ENCODE measurements around the gene CDH13.
"Not testable (repeated sequence)": the region's sequence is repeated elsewhere in the genome, so short reads cannot be mapped to it uniquely, and the experiment has no call there.

CDH13 gene

DNA sequence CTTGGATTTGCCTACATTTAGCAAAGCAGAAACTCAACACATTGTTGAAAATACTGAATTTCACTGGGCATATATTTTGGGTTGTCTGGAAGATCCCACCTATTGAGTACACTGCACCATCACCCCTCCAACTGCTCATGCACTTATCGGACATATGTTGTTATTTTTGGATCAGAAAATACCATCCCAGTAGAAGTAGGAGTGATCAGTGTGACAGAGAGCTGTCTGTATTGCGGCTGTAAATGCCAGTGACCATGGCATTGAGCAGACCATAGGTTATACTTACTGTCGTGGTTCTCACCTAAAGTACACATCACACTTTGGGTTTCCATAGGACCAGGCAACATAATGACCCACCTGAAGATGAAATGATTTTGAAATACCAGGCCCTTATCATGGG, 264.7 kb downstream of the CDH13 start:
- no peak for DNase-seq (ENCODE audit: low read depth)

DNA sequence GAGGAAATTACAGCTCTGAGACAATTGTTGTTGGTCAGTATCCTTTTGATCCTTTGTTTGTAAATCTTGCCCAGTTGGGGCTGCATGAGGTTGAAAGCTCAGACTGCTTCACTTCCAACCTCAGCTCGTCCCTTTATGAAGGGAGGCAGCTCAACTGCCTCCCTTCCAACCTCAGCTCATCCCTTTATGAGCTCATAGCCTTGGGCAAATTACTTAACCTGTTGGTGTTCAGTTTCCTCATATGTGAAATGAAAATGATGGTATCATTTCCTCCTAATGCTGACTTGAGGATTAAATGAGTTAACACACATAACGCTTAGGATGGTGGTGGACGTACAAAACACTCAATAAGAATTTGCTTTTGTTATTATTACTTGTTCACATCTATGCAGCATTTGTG, 265.1 kb downstream of the CDH13 start:
- no peak for DNase-seq (ENCODE audit: low read depth)

DNA sequence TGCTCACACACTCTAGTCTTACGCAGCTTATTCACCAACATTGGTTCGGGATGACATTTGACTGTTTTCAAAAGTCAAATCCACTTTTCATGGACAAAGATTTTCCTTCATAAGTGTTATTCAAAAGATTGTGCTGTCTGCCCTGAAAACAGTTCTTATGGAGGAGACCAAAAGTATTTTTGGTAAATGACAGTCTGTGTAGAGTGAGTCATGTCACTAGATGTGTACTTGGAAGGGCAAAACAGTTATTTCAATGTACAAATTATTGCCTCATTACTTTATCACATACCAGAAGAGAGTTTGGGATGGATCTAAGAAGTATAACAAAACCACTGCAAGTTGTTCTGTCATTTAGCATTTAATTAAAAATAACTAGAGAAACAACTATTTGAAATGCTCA, 265.6 kb downstream of the CDH13 start:
- DNase-seq (ENCODE audit: low read depth), result no peak

DNA sequence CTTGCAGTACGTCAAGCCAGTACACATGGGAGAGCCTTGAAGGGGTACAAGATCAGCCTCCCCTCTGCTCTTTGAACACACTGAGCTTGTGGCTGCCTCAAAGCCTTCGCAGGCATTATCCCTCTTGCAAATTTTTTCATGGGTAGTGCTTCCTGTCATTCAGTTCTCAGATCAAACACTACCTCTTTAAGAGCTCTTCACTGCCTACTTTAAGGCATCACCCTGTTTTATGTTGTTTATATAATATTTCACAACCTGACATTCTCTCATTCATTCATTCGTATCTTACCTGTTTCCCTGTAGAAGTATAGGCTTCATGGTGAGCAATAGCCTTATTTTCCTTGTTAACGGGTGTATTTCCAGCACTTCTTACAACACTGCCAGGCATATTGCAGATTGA, 269.1 kb downstream of the CDH13 start:
- DNase-seq (ENCODE audit: low read depth), result no peak

DNA sequence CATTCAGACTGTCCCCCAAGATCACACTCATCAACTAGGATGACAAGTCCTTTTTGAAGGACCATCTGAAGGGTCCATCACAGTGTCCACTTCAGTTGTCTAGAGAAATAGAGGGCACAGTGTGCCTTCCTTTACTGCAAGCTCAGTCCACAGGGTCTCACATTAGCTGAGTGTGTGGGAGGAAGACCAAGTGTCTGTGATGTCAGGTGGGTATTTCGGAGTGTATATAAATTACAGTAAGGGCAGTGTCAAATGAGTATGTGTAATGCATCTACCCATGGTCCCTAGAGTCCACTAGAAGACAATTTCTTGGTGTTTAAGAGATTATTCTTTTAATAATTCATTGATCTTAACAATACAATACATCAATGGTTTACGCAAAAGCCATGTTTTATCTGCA, 272.2 kb downstream of the CDH13 start:
- DNase-seq (ENCODE audit: low read depth), result no peak

DNA sequence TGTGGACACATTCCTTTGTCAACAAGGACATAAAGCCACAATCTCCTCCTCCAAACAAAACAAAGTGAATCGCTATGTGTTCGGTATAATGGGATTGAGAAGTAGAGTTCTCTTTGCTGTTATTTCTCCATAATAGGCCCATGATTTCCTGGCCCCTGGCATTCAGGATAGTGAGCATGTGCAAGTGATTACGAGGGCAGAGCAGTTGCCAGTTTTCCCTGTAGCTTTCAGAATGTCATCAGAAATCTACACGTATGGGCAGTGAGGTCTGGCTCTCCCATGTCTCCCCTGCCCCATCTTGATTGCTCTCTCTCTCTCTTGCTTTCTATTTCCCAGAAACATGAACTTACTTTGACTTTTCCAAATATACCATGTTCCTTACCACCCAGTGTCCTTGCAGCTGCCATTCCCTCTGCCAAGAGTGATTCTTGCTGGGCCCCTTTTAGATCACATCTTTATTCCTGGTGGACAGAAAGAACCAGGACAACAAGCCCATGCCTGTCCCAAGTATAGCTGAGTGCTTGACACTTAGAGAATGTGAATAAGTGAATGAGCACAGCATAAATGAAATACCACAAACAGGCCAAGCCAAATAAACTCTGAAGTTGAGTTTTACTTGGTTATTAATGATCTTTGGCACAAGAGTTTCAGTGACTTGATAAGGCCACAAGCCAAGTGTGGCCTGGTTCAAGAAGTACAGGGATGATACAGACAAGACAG, 273.1 kb downstream of the CDH13 start:
- no peak for DNase-seq (ENCODE audit: low read depth)

DNA sequence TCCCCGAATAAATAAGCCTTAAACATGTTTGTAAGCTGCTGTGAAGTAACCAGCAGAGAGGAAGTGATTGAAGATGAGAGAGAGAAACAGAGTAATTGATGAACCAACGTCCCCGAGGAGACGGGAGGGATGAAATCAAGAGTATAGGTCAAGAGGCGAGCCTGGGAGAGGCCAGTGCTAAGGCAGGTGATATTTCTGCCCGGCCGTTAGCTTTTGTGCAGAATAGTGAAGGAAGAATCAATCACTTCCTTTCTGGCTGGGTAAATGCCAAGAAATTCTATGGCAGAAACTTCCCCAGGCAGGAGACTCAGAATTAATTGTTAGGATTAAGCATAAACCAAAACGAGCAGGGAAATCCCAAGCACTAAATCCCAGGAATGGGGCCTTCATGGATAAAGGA, 273.8 kb downstream of the CDH13 start:
- DNase-seq (ENCODE audit: low read depth), result no peak

DNA sequence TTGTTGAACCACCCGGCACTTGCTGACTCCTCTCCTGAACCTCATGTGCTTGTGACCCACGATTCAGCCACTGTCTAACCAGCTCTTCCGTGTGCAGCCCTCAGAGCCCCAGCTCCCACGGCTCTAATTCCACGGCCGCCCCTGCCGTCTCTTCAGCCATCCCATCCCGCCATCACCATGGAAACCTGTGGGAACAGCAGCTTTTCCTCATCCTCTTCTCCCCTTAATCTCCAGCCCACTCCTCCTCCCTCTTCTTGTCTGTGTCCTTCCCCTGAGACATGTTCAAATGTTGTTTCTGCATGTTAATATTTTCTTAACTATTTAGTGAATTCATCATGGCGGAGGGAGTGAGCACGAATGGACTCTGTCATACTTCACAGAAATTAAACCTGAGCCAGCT, 285.2 kb downstream of the CDH13 start:
- DNase-seq (ENCODE audit: low read depth), result no peak

DNA sequence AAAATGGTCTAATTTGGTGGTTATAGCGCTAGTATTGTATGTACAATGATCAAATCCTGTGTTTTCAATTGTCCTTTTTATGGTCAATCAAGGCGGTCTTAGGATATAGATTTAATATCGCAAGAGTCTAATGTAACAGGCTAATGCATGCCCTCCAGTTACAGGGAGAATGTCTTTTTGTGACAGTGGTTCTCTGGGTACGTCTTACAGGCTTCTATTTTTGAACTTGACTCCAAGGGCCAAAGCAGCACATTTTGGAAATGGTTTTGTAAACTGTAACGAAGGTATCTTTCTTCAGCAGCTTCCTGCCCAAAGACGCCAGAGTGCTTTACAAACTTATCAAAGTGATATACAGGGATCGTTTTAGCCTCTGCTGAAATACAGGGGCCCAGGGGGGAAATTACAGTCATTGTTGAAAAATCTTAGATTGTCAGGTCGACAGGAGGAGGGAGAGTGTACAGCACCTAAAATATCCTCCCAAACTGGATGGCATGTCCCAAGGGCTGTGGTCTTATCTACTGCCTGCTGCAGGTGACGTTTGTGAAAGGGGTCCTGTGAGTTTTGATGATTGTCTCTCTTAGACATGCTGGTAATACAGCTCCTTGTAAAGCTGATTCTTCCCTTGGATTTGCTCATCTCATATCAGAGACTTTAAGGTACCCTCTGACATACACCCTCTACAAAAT, 288.5 kb downstream of the CDH13 start:
- no peak for DNase-seq (ENCODE audit: low read depth)

DNA sequence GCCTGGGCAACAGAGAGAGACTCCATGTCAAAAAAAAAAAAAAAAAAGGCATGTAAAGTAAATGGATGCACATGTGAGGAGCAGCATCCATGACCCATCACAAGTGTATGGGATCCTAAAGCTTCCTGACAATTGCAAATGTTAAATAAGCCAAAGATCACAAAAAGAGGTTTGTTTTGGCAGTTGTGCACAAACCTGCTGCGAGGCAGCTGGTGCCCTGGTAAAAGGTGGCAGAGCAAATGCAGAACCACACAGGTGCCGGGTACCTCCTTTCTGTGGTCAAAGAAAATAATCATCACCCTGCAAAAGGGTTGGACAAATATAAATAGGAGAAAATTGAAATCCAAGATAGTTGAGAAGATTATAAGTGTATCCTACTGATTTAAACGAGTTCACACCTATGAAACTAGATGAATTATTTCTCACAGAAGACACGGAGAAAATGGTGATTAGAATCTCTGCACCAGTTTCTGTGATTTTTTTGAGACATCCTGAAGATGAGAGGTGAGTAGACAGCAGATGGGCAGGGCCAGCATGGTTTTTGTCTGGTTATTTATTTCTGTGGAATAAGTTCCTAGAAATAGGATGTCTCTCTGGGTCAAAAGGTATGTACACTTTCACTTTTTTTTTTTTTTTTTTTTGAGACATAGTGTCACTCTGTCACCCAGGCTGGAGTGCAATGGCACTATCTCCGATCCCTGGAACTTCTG, 291.3 kb downstream of the CDH13 start:
- no peak for DNase-seq (ENCODE audit: low read depth)

DNA sequence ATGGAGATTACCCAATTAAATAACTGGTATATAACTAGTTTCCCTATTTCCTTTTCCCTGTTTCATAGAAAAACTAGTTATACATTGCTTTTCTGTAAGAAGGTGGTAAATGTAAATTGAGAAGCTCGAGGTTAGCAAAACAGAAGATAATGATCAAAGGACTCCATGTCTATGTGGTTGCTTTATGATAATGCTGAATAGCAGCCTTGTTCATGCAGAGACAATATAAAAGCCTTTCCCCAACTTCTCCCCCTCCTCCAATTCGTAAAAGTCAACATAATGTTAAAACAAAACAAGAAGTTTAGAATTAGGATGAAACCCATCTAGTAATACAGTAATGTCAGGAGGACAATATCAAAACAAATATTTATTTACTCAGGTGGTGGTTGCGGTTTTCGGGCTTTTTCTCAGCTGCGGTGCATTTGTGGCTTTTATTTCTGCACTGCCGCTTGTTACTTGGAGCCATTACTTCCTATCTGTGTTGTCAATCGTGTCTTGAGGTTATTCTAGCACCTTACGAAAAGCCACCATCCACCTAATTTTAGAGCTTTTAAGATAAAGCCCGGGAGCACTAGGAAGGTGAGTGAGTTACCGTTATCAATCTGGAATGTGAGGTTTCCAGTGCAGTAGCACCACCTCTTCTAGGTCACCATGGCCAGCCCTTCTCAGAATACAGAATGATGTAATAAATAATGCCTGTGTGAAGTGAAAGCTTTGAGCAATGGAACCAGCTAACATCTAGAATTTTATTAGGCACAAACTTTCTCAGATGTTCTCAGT, 297.5 kb downstream of the CDH13 start:
- no peak for DNase-seq (ENCODE audit: low read depth)

DNA sequence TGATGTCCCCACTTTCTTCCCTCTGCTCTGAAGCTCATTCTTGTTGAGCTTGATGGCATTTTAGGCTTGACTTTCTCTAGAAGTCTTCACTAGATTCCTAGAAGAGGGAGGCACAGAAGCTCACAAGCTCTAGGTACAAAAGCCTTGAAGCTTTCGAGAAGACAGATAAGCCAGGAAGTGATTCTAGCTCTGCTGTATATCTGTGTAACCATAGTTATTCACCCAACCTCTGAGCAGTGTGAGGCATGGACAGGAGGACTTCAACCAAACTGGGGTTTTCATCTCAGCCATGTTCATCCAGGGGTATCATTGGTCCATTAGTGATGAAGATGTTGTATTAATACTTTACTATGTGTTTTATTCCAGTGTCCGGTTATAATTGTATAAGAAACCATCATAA, 299.7 kb downstream of the CDH13 start:
- DNase-seq (ENCODE audit: low read depth), result no peak

DNA sequence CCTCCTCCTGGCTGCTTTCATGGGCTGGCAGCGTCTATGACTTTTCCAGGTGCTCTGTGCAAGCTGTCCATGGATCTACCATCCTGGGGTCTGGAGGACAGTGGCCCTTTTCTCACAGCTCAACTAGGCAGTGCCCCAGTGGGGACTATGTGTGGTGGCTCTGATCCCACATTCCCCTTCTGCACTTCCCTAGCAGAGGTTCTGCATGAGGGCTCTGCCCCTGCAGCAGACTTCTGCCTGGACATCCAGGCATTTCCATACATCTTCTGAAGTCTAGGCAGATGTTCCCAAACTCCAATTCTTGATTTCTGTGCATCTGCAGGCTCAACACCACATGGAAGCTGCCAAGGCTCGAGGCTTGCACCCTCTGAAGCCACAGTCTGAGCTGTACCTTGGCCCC, 307.2 kb downstream of the CDH13 start:
- DNase-seq (ENCODE audit: low read depth), result not testable (repeated sequence)

DNA sequence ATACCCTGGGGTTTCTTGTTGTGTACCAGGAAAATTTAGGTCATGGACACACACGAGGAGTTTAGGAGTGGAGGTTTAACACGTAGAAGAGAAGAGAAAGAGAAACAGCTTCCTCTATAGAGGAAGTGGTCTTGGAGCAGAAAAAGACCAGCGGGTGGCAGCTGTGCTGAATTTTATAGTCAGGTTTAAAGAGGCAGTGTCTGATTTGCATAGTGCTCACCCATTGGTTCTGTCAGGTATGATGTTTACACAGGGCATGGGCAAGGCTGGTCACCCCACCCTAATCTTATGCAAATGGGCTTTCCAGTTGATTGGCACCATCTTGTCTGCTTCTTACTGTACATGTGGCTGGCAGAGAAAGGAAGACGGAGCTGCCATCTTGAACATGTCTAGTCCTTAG, 309.0 kb downstream of the CDH13 start:
- no peak for DNase-seq (ENCODE audit: low read depth)

DNA sequence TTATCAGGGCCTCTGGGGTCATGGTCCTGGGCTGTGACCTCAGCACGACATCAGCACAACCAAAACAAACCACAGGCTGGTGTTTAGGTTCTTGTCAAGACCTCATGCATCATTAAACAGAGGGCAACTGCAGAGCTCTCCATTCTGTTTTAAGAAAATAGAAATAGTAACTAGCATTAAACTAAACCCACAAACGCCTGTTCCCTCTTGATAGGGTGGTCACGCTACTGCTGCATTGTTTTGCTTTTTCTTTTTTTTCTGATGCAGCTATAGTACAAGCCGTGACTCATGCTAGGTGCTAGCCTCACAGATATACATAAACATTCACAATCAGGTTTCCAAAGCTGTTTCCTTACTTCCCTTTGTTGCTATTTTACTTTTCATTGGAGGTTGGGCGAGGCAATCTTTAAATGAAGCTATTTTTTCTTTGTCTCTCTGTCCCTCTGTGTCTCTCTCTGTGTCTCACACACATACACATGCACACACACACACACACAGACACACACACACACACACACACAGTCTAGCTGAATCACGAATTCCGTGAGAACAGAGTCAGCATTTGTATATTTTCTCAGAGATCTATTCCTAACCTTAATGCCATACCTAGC, 310.3 kb downstream of the CDH13 start:
- DNase-seq (ENCODE audit: low read depth), result no peak

DNA sequence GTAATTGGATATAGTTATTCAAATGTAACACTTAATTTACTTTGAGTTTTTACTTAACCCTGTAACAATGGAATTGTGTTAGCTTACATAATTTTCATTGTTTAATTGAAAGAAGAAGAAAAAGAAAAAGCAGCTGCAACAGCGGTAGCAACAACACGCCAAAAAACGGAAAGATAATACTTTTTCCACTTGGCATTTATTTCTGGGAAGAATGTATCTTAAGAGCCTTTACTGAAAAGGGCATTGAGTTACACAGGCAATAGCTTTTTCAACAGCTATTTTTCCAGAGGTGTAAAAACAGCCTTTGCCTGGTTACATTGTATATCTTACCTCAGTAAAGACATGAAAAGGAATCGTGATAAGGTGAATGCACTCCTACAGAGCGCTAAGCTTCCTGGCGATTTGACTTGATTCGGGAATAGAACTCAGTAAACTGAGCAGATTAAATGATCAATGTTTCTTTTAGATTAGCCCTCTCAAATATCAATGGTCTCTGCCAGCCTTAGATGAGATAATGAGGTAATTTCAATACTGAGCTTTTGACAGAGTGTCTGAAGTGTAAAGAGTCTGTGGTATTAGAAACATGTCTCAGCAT, 311.3 kb downstream of the CDH13 start:
- DNase-seq (ENCODE audit: low read depth), result no peak

DNA sequence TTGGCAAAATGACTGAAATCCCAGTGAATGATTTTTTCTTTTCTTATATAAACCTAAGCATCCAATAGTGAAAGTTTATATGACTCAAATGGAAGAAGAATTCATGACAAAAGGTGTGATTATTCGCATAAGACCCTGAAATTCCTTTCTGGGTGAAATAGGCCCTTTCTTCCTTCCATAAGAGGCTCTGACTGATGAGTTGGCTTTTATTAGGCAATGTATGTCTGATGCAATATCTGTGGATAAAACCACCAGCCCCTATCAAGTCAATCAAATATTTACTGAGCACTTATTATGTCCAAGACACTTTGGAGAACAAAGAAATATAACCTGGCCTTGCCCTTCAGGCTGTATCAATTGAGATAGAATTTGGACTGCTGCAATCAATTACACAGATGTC, 316.6 kb downstream of the CDH13 start:
- DNase-seq (ENCODE audit: low read depth), result no peak

DNA sequence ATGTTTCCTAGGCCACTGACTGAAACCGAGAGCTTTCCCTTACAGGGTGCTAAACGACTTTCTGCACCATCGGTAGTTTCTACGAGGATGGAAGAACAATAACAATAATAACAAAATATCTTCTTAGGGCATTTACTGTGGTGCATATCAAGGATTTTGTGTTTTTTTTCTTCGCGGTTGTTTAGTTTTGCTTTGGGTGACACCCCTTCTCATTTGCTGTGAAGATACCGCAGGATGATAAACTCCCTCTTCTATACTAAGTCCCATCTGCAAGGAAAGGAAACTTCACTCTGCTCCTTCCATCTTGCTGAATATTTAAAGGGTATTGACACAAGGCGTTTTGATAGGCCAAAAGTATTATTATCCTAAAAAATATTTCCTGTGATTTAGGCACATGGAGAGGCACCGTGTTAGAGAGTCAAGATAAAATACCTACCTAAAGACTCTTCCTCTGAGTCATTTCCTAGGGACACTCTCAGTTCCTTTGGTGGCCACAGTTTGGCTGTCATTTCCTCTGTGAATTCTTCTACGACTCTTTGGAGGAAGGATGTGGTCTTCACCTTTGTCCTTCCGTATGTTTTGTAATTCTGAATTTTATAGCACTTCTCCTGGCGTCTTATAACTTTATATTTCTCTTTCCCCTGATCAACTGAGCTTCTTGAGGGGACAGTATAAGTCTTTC, 318.8 kb downstream of the CDH13 start:
- no peak for DNase-seq (ENCODE audit: low read depth)

DNA sequence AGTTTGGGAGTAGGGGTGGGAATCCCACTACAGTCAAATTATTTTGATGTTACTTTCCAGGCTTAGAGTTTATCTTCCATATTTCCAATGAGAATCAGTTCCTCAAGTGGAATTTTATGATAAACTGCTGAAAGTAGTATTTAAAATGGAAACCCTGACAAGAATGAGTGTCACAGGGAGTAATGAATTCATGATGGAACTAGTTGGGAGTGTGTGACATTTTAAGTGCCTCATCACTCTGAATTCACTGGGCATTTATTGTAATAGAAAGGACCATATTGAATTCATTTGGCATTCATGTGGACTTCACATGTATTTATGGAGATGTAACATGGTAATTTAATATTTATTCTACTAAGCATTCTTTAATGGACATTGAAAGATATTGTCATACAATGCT, 320.9 kb downstream of the CDH13 start:
- no peak for DNase-seq (ENCODE audit: low read depth)

DNA sequence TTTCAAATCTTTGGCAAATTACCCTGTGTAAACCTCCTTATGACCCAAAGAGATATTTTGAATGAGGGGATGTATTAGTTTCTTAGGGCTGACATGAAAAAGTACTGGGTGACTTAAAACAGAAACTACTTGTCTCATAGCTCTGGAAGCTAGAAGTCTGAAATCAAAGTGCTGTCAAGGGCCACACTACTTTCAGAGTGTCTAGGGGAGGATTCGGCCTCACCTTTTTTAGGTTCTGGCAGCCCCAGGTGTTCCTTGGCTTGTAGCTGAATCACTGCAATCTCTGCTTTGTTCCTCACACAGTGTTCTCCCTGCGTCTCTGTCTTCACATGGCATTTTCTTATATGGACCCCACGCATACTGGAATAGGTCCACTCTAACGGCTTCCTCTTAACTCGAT, 322.2 kb downstream of the CDH13 start:
- no peak for DNase-seq (ENCODE audit: low read depth)

DNA sequence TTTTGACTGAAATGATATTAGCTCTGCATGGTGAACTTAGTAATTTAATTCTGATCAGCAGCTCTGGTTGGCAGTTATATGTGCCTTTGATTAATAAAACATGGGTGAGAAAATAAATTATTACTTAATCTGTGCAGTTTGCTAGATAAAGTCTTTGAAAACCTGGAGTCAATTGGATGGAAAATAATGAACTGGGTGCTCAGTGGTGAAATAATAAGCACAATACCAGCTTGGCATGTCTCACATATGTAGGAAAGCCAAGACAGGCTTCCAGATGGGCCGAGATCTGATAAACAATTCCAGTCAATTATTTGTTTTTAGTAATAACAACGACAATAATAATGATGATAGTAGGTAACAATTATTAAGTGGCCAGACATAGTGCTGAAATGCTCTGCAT, 326.7 kb downstream of the CDH13 start:
- no peak for DNase-seq (ENCODE audit: low read depth)
